ENCODE data around the gene STK38. TPM values are rescaled to one million over a fixed set of nuclear protein-coding genes. Genes with fewer than 3 reads are reported as not detected.

STK38 gene
- total RNA-seq, 1 experiment from 2014 or later: 22.2 TPM

DNA sequence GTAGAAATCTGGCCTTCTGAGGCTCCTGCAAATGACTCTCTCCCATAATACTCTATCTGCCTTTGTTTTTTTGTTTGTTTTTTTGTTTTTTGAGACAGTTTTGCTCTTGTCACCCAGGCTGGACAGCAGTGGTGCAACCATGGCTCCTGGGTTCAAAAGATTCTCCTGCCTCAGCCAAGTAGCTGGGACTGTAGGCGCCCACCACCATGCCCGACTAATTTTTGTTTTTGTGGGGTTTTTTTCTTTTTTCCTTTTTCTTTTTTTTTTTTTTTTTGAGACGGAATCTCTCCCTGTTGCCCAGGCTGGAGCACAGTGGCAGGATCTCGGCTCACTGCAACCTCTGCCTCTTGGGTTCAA is 16.6 kb upstream of the STK38 start:
- no peak for DNase-seq (ENCODE audit: low read depth)

- no peak for DNase-seq (ENCODE audit: low read depth)
Measured at GRCh38 chr6:36563237-36563927, 16.1 kb upstream of the STK38 start.

DNA sequence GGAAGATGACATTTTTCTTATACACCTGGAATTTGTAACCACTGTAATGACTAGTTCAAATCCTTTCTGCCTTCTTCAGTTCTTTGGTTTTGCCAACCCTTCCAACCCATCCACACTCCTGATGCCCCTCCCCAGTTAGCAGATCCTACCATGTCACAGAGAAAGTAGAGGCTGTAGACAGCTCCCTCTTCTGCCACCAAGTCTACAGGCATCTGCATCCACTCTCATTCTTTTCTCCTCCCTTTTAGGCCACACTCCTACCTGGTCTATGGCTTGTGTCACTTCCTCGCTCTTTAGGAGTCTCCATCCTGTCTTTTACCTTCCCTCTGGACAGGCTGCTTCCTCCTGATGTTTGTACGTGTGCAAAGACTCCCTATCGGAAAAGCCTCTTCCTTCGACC is 13.5 kb upstream of the STK38 start:
- DNase-seq (ENCODE audit: low read depth): no peak

DNA sequence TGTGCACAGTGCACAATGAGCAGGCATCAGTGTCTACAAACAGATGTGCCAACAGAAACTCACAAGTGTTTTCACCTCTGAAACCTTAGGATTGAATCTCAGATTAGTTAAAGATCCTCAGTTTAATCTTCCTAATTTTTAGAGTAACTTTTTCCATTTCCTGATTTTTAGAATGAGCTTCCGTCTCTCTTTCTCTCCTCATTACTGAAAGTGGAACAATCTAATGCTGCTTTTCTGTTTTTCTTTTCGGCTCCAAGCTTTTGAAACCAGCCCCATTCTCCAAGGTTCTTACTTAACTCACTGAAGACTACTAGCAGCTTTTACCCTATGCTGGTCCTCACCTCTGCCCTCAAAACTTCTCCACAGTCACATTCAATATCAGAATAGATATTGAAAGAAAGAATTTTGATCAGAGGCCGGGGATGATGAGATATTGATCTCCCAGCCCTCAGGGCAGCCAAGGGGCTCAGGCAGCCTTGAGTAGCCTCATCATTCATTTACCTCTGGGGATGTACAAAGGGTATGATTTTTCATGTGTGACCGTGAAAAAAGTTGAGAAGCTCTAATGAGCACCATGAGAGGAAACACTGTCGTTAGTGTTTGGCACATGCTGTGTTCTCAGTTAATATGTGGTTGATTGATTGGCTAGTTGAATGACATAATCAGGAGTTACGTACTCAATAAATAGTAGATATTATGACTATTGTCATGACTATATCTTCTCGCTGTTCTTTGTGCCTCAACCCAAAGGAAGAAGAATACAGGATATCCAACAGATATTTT is 11.9 kb upstream of the STK38 start:
- no peak for DNase-seq (ENCODE audit: low read depth)

DNA sequence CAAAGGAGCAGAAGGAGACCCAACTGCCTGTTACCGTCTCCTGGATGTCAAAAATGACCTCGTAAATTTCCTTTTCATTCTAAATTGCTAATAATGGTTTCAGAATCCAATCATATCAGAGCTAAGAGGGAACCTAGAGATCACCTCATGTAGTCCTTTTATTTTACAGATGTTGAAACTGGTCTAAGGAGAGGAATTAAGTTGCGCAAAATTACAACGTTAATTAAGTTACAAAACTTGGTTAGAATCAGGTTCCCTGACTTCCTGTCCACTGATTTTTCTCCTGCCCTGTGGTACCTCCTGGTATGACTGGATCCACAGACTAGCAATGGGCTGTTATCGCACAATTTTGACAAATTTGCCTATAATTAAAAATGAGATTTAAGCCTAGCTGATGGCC is 9.0 kb upstream of the STK38 start:
- DNase-seq (ENCODE audit: low read depth): no peak

- DNase-seq (ENCODE audit: low read depth): no peak
Measured at GRCh38 chr6:36555750-36556252, 8.5 kb upstream of the STK38 start.

- DNase-seq (ENCODE audit: low read depth): no peak
Measured at GRCh38 chr6:36550473-36551000, 3.3 kb upstream of the STK38 start.

GRCh38 chr6:36548401-36548743 is 1.1 kb upstream of the STK38 start:
- DNase-seq (ENCODE audit: low read depth): no peak

- DNase-seq (ENCODE audit: low read depth): no peak
Measured at GRCh38 chr6:36547646-36548400, 544 bp upstream of the STK38 start.

GRCh38 chr6:36546308-36546919 is 865 bp downstream of the STK38 start:
- peak; percentile 23 for DNase-seq (ENCODE audit: low read depth)

- DNase-seq (ENCODE audit: low read depth): no peak
Measured at GRCh38 chr6:36545767-36546307, 1.4 kb downstream of the STK38 start.

DNA sequence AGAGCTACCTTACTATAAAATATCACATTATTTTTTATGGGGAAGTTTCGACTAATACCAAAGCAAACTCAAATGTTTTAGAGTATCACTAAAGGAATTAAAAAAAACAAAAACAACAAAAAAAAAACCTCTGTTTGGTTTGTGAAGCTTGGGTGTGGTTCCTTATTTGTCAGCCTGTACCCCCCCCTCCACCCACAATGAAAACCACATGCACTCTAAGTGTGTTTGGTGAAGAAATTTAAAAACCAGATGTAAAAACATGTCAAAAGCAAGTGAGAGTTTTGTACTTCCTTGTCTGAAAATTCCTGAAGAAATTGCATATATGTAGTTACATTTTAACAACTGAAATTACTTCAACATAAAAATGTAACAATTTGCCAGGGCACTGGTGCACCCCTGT is 3.1 kb downstream of the STK38 start:
- DNase-seq (ENCODE audit: low read depth): no peak

- DNase-seq (ENCODE audit: low read depth): no peak
Measured at GRCh38 chr6:36542041-36542440, 5.2 kb downstream of the STK38 start.

GRCh38 chr6:36539814-36540568 is 7.3 kb downstream of the STK38 start:
- DNase-seq (ENCODE audit: low read depth): no peak

- DNase-seq (ENCODE audit: low read depth): no peak
Measured at GRCh38 chr6:36536873-36537547, 10.3 kb downstream of the STK38 start.

- no peak for DNase-seq (ENCODE audit: low read depth)
Measured at GRCh38 chr6:36533321-36533720, 14.0 kb downstream of the STK38 start.

- no peak for DNase-seq (ENCODE audit: low read depth)
Measured at GRCh38 chr6:36526066-36526465, 21.2 kb downstream of the STK38 start.

DNA sequence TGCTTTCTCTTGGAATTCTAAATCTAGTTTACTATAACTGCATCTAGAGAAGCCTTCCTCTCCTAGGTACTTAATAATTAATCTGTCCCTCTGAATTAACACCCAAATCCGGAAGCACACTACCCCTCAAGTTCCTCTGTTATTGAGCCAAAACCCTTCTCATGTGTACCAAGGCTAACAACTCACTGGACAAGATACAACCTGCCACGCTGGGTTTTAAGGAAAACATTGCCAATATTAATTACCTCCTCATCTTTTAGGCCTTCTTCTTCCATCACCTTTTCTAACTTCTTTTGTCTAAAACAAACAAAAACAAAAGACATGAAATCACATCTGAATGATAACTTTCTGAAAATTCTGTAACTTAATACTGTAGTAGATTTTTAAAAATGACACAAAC is 21.9 kb downstream of the STK38 start:
- DNase-seq (ENCODE audit: low read depth): no peak

- DNase-seq (ENCODE audit: low read depth): no peak
Measured at GRCh38 chr6:36524871-36525270, 22.4 kb downstream of the STK38 start.

- DNase-seq (ENCODE audit: low read depth): no peak
Measured at GRCh38 chr6:36523936-36524499, 23.3 kb downstream of the STK38 start.
